H7 (cell line): ENCODE measurements around the gene NXPE2. TPM values are rescaled to one million over a fixed set of nuclear protein-coding genes. Genes with fewer than 3 reads are reported as not detected.

Experiments
- DNase-seq: peaks from one replicate; pipeline ENCODE4 v3.0.0; 2012
- H3K27me3 ChIP-seq: 2 replicates; pipeline ENCODE4 v1.6.0; 2011; ENCODE audit warnings: mild to moderate bottlenecking, low read length; ENCODE audit not compliant: control insufficient read depth, insufficient read depth
- H3K36me3 ChIP-seq: replicated peaks from 2 replicates; pipeline ENCODE4 v1.5.1; 2011; ENCODE audit warnings: low read length; ENCODE audit not compliant: control insufficient read depth, insufficient read depth
- H3K4me3 ChIP-seq: 2 replicates; pipeline ENCODE4 v1.5.1; 2011; ENCODE audit warnings: low read depth, mild to moderate bottlenecking, control low read depth, low read length, moderate library complexity; ENCODE audit not compliant: insufficient read depth
- total RNA-seq: library from RNA; depleted of rRNA; stranded (reverse); fragments of >200 nt; shearing (Covaris generic); gene quantifications from 2 replicates; pipeline ENCODE4 v1.2.3, GENCODE V29; 2014; rRNA removed

Gene NXPE2
- total RNA-seq, 1 experiment from 2014 or later = not detected

DNA sequence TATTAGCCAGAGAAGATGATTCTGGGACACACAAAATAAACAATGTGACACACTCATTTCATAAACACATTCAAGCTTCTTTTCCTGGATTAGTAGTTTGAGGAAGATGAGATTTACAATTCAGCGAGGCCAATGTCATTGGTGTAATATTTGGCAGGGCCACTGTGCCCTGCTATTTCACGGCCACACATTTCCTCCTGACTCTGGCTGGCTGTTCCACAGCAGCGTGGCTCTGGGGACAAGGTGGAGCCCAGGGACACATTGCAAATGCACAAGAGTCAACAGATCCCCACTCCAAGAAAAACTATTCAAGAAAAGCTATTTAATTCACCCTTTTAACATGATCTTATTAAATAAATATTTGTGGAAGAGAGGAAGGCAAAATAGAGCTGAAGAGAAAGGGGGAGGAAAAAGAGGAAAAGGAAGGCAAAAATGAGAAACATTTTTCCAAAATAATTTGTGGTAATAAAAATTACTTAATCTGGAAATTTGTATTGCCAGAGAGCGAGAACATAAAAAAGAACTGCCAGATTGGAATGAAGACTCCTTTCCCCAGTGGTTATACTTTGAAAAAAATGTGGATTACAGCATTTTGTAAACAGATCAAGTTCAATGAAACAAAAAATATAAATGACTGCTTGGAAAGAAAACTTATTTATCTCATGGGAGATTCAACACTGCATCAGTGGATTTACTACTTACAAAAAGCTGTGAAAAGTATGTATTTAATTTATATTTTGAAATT lies 27.1 kb downstream of the NXPE2 start:
- H3K27me3 ChIP-seq = no peaks in the 10 kb centered on the region
- DNase-seq = no peak
- no peak overlapping the region for H3K4me3 ChIP-seq
- no peaks in the 10 kb centered on the region for H3K36me3 ChIP-seq

- no peak for DNase-seq
- Histone ChIP-seq H3K36me3 (no peaks in the 10 kb centered on the region), H3K27me3 (no peaks in the 10 kb centered on the region), H3K4me3 (no peak overlapping the region)
Observed at GRCh38 chr11:114709960-114710359, 31.6 kb downstream of the NXPE2 start.

DNA sequence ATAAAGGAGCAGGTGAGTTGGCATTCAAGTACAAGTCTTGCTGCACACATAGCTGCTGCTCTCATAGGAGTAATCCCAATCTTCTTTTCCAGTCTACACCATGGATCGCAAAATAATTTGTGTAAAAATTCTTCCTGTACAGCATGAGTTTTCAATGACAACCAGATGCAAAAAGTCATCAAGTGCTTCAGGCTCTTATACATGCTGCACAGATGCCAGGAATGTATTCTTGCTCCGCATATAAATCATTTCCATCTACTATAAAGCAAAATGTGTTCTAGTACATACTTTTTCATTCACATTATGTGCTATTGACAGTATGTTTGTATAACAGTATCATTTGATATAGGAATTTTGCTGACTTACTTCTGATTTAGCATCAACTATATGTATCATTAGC lies 35.4 kb downstream of the NXPE2 start:
- no peak for DNase-seq
- Histone ChIP-seq H3K36me3 (no peaks in the 10 kb centered on the region), H3K27me3 (no peaks in the 10 kb centered on the region), H3K4me3 (no peak overlapping the region)

GRCh38 chr11:114719562-114719961 lies 41.2 kb downstream of the NXPE2 start:
- Histone ChIP-seq H3K4me3 (no peak overlapping the region), H3K27me3 (no peaks in the 10 kb centered on the region), H3K36me3 (no peaks in the 10 kb centered on the region)
- DNase-seq = no peak

DNA sequence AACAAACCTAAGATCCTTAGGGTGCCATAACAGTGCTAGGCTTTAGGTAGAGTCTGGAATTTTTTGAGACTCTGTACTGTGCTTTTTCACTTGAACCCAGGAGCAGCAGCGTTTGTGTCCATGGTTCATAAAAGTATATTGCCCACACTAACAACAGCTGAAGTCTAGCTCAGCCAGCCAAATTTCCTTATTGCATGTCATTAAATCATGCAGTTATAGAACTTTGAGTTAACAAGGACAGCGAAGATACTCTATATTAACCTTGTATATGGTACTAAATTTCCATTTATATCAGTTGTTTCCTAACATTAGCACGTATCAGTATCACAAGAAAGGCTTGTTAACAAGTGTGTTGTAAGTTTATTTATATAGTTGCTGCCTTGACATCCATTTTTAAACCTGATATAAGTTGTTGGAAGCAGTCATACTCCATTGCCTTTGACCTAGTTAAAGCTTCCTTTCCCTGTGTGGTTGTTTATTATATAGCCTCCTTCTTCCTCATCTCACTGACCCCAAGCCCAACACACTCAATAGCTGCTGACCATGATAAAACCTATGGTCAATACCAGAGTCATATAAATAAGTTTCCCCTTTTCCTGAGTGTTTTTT lies 46.7 kb downstream of the NXPE2 start:
- Histone ChIP-seq H3K27me3 (no peaks in the 10 kb centered on the region), H3K4me3 (no peak overlapping the region), H3K36me3 (no peaks in the 10 kb centered on the region)
- DNase-seq = no peak

GRCh38 chr11:114725623-114726022 lies 47.3 kb downstream of the NXPE2 start:
- Histone ChIP-seq H3K27me3 (no peaks in the 10 kb centered on the region), H3K36me3 (no peaks in the 10 kb centered on the region), H3K4me3 (no peak overlapping the region)
- DNase-seq = no peak

GRCh38 chr11:114736806-114737205 lies 58.5 kb downstream of the NXPE2 start:
- Histone ChIP-seq H3K36me3 (no peaks in the 10 kb centered on the region), H3K4me3 (no peak overlapping the region), H3K27me3 (no peaks in the 10 kb centered on the region)
- no peak for DNase-seq

- H3K27me3 ChIP-seq = no peaks in the 10 kb centered on the region
- no peak overlapping the region for H3K4me3 ChIP-seq
Observed at GRCh38 chr11:114738954-114739353, 60.6 kb downstream of the NXPE2 start.

GRCh38 chr11:114745150-114745671 lies 66.9 kb downstream of the NXPE2 start:
- no peak overlapping the region for H3K4me3 ChIP-seq
- no peak for DNase-seq
- no peaks in the 10 kb centered on the region for H3K36me3 ChIP-seq
- no peaks in the 10 kb centered on the region; the same call in 1 of the 2 replicates for H3K27me3 ChIP-seq

More at GRCh38 chr11:114738954-114739353, 60.6 kb downstream of the NXPE2 start:
- H3K36me3 ChIP-seq = no peaks in the 10 kb centered on the region
- peak; percentile 36 for DNase-seq

DNA sequence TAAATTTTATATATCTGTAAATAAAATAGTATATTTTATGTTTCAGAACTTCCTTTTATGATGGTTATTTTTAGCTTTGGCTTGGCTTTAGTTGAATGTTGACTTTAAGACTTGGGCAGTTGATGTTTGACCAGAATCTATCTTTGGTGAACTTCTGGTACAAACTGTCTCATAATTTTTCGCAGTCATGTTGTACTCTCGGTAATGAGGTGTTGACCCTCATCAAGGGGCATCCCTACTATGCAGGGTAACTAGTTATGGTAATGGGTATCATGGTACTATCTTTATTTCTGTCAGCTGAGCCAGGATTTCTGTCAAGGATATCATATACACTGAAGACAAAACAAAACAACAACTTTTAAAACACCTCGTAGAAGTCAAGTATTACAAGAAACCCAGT lies 67.7 kb downstream of the NXPE2 start:
- H3K4me3 ChIP-seq = no peak overlapping the region
- H3K27me3 ChIP-seq = no peaks in the 10 kb centered on the region; the same call in 1 of the 2 replicates
- H3K36me3 ChIP-seq = no peaks in the 10 kb centered on the region
- no peak for DNase-seq

Other genes starting within 250 kb of the NXPE2 start
- gene REXO2, start 239.1 kb upstream of the NXPE2 start, total RNA-seq = 116 and 122 TPM in 2 replicates
- not detected in 2 replicates for gene NXPE1, start 118.6 kb upstream of the NXPE2 start, total RNA-seq
- gene NXPE4, start 82.7 kb upstream of the NXPE2 start, total RNA-seq = not detected in 2 replicates